ENCODE measurements around the gene SELENON. TPM values are rescaled to one million over a fixed set of nuclear protein-coding genes. Genes with fewer than 3 reads are reported as not detected.
A peak's percentile ranks its signal among the peaks of the same experiment; 100 is the strongest.

The SELENON gene
- total RNA-seq, 1 donor from 2014 or later: 13.5 TPM

DNA sequence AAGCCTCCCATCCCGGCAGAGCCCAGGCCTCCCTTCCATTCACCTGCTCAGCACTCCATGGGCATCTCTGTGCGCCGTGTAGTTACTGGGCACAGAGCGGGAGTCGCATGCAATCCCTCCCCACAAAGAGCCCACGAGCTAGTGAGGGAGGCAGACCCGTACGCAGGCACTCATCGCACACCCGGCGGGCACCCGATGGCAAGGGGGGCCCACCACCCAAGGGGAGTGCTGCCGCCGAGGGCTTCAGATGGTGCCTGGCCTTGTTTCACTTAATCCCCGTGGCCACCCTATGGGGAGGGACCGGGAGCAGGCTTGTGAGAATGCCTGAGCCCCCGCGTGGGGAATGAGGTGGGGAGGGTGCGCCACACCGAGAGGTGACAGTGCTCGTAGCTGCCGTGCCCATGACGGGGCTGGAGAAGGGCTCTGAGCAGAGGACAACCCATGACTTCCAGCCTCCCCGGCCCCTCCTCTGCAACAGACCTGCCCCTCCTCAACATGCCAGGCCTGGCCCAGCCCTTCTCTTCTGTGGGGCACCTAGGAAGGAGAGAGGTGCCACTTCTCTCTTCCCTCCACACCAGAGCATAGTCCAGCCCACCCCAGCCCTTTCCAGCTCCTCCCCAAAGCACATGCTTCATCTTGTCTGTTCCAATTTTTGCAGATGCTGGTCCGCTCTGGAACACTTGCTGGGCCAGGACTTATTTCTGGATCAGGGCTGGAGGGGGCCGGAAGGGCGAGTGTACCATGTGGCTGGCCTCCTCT is 30.2 kb upstream of the SELENON start:
- ATAC-seq (no peak), DNase-seq (ENCODE audit: low spot score) (no peak)

DNA sequence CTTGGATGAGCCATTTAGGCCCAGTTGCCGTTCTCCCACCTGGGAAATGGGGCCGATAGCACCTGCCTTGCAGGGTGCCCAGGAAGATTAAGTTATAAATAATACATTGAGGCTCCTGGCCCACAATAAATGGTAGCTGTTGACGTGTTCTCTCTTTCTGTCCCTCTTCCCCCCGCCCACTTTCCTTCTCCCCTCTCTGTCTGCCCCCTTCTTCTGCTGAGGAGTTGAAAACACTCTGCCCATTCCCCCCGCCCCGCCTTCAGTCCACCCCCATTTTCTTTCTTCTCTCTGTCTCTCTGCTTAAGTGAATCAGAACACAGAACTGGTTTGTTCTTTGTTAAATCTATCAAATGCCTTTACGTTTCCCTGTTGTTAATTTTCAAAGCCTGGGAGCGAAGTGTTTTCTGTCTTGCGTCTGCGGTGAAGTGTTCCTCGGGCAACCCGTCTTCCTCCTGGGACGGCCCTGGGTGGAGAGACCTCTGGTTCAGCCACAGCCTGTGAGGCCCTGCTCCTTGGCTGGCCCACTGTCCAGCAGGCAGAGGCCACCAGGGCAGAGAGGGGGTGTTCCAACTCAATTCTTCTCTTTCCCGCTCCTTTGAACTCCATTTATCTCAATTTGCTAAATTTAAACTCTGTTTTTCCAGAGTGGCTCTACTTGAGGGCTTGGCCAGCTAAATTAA is 29.3 kb upstream of the SELENON start:
- DNase-seq (ENCODE audit: low spot score) (no peak), ATAC-seq (no peak)

DNA sequence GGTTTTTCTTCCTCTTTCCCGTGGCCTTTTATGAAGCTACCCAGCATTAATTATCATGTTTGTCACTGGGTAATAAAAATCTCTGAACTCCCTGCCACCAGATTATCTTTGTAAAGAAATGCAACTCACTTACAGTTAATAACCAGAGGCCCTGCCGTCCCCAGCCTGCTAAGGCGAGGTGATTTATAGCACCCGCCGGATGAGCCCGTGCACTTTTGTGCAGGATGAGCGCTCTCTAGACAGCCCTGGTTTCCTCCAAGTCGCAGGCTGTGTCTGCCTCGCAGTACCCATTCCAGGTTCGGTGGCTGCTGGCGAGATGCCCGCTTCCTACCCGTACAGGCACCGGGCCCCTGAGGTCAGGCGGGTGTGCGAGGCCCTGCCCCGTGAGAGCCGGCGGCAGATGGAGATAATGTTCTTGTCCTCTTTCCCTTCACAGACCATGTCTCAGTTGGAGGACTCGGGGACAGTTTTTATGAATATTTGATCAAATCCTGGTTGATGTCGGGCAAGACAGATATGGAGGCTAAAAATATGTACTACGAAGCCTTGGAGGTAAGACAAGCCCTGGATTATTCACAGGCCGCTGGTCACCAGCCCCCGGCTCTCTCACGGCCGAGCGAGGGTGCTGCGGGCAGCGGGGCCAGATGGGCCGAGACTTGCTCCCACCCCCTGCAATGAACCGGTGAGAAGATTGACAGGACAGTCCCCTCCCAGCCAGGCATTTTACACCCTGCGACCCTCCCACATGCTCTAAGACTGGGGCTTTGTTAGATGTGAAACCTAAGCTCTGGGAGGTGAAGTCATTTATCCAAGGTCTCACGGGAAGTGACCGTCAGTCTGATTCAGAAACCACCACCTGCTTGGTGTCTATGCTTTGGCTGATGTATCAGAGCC is 28.5 kb upstream of the SELENON start:
- ATAC-seq: peak; percentile 29
- DNase-seq (ENCODE audit: low spot score): peak; percentile 74

DNA sequence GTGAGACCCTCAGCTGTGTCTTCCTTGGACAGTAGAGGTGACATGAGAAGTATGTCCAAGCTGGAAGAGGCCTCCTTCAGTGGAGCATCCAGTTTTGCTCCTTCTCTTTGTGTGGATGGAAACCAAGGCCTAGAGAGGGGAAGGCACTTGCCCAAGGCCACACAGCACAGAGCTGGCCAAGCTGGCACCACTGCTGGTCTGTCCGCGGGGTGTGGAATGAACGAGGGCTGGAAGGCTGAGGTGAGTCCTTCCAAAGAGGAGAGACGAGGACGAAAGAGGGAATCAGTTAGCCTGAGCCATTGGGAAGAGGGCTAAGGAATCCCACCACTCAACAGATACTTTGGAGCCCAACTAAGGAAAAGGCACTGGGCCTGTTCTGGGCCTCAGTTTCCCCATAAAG is 27.8 kb upstream of the SELENON start:
- no peak for ATAC-seq

DNA sequence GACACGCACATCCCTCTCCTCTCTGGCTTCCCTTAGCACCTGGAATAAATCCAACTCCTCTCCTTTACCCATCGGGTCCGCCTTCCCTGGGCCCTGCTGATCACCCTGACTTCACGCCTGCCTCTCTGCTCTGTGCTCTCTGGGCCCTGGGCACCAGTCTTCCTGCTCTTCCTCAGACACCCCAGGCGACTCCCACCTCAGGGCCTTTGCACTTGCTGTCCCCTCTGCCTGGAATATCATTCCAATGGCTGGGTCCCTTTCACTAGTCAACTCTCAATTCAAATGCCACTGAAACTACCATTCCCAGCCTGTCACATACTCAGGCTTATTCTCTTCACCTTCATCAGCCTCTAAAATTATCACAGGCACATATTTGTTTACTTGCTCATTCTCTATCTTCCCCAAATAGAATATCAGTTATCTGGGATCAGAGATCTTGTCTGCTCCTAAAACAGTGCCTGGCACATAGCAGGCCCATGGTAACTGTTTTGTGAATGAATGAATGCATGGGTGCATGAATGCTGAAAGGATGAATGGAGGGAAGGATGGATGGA is 27.2 kb upstream of the SELENON start:
- ATAC-seq (no peak), DNase-seq (ENCODE audit: low spot score) (no peak)

More for the DNA sequence above, 27.8 kb upstream of the SELENON start:
- DNase-seq (ENCODE audit: low spot score): no peak

DNA sequence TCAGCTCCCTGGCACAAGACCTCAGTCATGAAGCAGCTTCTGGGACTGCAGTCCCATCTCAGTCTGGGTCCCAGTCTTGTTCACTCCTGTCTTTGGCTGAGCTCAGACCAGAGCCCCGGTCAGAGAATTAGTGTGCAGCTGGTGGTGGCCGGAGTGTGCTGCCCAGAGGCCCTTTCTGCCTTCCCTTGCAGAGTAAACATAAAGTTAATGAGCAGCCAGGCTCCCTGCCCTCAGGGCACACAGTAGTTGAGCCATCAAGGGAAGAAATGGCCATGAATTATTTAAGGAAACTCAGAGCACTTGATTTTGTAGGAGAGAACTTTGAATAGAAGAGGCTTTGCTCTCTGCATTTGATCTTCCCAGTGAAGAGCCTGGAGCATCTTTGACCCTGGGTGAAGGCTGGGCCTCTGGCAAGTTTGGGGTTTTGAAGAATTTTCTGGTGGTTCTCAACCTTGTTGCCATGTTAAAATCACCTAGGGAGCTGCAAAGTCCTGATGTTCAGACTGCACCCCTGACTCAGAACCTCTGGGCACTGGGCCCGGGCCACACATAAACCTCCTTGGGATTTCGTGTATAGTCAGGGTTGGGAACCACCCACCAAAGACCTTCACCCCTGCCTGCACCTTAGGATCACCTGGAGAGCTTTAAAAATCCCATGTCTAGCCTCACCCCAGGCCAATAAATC is 26.4 kb upstream of the SELENON start:
- peak; percentile 91 for ATAC-seq
- DNase-seq (ENCODE audit: low spot score): peak; percentile 83

DNA sequence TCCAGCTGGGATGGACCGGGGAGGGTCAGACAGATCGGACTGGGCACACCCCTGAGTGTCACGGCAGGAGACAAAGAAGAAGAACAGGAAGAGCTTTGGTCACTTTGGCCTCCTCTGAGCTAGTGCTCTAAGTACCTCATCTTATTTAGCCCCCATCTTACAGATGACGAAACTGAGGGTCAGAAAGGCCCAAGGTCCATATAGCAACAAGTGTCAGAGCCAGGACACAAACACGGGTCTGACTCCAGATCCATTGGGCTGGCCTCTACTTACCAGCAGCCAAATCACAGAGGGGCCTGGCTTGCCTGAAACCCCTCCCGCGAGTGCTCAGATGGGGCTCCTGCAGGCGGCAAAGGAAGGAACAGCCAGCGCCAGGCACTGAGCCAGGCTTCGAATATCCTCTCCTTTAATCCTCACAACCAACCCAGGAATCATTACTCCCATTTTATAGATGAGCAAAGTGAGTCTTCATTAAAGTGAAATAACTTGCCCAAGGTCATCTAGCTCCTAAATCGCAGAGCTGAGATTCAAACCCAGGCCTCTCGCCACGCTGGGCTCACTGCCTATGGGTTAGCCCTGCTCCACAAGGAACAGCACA is 25.7 kb upstream of the SELENON start:
- DNase-seq (ENCODE audit: low spot score): no peak

DNA sequence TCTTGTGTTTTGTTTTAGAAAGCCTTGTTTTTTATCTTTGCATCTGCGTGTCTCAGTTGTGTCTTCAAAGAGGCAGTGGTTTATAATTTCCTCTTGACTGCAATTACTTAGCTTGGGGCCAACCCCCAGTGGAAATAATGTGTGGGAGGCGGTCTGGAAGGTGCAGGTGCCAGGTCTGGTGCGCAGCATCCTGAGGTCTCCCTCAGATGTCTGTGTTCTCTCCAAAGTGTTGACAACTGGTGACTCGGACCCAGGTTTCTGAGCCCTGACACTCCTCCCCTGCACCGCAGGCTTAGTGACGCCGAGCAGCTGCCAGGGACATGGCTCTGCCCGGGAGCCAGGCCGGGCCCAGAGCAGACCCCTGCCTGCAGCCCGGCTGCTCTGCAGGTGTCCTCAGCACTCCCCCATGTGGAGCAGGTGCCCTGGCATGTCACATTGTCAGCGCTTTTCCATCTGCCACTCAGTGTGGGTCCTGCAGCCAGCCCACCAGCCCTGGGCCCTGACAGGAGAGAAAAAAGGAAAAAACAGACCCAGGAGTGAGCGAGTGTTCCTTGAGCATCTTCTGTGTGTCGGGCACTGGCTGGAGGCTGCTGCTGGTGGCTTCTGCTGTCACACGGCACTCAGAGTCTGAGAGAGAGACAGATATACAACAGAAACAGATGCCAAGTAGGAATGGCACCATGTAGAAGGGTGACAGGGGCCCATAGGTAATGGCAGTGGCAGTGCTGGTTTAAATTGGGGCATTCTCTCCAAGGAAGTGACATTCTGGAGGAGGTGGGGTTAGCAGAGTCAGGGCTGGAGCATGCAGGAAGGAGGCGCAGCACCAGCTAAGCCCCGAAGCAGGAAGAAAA is 24.8 kb upstream of the SELENON start:
- DNase-seq (ENCODE audit: low spot score): no peak
- ATAC-seq: no peak

More for the DNA sequence above, 25.7 kb upstream of the SELENON start:
- no peak for ATAC-seq

DNA sequence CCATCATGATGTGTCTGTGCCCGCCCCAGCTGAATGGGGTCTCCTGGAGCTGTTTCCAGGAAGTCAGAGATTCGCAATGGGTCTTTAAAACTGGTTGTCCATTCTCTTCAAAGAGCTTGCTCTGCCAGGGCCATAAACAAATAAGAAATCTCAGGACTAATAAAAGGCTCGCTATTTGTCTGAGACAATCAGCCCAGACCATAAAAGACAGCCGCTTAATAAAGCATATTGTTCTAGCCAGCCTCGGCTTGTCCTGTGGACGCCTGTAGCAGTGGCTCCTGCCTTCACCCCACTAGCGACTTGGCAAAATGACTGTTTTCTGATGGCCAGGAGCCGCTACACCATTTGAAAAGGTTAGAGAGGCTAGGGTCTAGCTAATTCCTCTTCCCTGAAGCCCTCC is 20.6 kb upstream of the SELENON start:
- no peak for ATAC-seq
- DNase-seq (ENCODE audit: low spot score): no peak

DNA sequence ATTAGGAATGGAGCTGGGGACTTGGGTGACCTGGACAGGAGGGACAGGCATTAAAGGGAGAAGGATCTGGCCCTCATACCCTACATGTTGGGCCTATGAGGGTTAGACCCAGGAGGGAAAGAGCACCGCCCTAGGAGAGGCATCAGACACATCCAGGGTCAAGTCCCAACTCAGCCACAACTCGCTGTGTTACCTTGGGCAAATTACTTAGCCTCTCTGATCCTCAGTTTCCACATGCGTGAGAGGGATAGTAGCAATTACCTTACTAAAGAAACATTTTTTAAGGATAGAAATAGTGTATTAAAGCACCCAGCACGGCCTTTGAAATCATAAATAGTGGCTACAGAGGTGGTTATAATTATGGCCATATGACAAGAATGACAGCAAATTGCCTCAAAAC is 20.1 kb upstream of the SELENON start:
- DNase-seq (ENCODE audit: low spot score): no peak
- ATAC-seq: no peak

DNA sequence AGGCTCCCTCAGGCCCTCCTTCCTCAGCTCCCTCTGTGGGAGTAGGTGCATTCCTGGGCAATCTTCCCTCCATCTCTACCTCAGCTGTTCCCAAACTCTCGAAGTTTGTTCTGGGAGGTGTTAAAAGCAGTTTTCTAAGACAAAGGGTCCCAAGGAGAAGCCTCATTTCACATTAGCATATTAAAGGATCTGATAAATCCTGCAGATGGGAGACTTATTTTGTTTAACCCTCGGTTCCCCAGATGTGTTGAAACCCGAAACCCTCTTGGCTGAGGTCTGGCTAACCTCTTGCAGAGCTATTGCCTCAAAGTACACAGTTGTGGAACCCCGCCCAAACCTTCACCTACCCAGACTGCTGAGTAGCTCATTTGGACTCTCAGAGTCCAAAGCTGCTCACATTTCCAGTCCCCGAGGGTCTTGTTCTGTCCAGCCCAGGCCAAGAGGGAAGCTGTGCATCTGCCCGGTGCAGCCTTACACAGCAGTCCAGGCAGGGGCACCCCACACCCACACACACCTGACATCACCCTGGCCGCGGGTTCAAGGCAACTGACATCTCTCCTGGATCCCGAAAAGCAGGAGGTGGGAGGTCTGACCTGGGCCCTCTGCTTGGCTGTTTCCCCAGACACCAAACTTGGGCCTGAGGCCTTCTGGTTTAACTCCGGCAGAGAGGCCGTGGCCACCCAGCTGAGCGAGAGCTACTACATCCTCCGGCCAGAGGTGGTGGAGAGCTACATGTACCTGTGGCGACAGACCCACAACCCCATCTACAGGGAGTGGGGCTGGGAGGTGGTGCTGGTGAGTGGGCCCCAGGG is 19.5 kb upstream of the SELENON start:
- peak; percentile 78 for ATAC-seq
- DNase-seq (ENCODE audit: low spot score): no peak

DNA sequence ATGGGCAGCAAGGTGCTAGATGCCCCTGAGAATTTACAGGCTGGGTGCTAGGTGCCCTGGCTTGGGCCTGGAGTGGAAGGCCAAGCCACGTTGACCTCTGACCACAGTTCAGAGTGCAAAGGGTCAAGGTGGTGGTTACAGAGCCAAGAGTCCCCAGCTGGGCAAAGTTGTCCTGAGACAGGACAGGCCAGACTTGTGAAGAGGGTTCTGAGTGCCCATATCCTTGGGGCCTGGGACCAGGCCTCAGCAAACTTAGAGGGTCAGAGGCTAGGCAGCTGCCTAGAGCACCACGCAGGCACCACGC is 18.9 kb upstream of the SELENON start:
- DNase-seq (ENCODE audit: low spot score) (no peak), ATAC-seq (peak; percentile 42)

DNA sequence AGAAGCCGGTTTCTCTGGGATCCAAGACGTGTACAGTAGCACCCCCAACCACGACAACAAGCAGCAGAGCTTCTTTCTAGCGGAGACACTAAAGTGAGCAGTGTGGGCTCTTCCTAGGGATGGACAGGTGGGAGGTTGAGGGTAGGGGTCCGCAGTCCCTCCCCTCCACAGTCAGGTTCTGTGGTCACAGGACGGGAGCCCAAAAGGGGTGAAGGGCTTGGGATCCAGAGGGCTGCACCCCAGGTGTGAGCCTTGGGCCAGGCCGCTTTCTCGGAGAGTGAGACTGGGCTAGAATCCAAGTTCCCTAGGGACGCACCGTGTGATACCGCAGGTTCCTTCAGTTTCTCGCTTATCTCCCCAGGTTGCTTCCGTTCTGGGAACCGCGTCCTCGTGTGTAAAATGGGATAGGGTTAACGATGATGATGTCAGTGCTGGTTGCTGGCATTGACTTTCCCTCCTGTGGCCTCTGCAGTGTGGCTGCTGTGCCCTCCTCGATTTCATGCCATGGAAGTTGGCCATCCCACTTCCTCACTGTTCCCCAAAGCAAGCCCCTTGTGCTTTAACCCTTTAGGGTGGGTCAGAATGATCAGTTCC is 17.3 kb upstream of the SELENON start:
- ATAC-seq: no peak
- DNase-seq (ENCODE audit: low spot score): no peak

DNA sequence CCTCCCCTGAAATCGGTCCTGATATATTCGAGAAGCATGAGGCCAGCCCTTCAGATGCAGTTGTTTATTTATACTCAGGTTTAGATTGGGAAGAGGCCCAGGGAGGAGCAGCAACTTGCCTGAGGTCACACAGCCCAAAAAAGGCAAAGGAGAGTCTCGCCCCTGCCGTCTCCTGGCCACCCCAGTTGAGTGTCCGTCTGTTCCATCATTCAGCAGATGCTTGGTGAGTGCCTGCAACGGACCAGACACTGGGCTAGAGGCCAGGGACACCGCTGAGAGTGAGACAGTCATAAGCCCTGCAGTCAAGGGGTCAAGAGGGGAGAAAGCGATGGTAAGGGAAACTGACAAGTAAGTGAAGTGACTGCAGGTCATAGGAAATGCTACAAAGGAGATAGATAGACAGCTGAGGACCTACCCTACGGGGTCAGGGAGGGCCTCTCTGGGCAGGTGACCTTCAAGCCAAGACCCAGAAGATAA is 15.4 kb upstream of the SELENON start:
- DNase-seq (ENCODE audit: low spot score) (no peak), ATAC-seq (peak; percentile 23)

DNA sequence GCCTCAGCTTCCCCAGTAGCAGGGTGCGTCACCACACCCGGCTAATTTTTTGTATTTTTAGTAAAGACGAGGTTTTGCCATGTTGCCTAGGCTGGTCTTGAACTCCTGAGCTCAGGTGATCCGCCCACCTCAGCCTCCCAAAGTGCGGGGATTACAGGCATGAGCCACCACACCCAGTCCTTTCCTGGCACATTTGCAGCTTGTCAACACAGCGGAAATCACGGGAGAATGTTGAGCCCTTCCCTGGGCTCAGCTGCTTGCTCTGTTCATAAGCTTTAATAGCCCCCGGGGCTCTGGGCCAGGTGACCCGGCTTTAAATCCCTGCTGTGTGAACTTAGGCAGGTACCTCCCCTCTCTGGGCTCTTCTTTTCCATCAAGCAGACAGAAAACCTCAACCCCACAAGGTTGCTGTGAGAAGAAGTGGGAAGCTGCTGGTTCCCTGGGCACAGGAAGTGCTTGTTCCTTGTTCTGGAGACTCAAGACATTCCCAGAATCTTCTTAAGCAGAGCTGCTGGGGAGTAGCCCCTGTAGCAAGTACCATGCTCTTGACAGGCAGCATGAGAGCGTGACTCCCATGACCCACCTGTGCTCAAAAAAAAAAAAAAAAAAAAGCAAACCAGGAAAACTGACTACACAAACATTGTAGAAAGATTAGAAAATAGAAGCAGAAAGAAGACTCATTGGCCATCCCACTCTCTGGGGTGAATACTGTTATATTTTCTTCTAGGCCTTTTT is 14.5 kb upstream of the SELENON start:
- no peak for DNase-seq (ENCODE audit: low spot score)
- no peak for ATAC-seq

DNA sequence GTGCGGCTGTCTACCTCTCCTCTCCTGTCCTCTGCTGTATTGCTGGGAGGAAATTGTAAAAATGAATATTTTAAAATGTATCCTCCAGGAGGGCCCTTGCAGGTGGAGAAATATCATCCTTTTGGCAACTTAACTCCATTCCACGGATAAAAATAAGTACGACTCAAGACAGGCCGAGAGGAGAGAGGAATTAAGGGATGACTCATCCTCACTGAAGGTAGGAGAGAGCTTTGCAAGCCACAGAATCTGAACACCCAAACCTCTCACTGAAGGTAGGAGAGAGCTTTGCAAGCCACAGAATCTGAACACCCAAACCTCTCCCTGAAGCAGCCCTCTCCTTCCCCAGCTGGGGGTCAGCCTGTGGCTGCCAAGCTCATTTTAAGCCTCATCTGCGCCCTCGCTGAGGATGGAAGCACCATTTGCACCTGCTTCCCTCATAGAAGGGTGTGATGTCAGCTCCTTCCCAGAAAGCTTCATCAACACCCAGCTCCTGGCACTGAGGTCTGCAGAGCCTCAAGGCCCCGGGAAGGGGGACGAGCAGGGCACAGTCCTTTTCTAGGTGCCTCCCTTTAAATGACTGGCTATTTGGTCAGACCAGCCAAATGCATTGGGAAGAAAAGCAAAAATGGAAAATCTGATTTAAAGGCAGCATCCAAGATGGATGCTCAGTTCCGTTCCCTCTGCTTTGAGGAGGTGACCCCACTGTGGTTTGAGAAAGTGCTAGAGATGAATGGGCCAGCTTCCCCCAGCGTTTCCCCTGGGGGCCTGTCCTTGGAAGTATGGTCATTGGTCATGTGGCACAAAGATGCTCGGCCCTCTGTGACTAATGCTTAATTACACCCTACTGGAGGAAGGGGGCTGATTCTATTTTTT is 12.9 kb upstream of the SELENON start:
- ATAC-seq: no peak
- no peak for DNase-seq (ENCODE audit: low spot score)

Measured in left lobe of liver (tissue), 2 donors.